H1 (cell line): ENCODE measurements around the gene HOXA6. TPM values are rescaled to one million over a fixed set of nuclear protein-coding genes. Genes with fewer than 3 reads are reported as not detected.

ENCODE experiments used
- CTCF ChIA-PET: fragments of 300-600 bp; sonication (Branson Sonifier 250); formaldehyde crosslinking; loops from one replicate; lab custom pipeline; 2021; ENCODE audit not compliant: partially characterized antibody; lab: Charles Lee
- POLR2A ChIA-PET: fragments of 300-600 bp; sonication (Branson Sonifier 250); formaldehyde crosslinking; loops from one replicate; lab custom pipeline; 2021; ENCODE audit warnings: inconsistent platforms; ENCODE audit not compliant: partially characterized antibody; lab: Charles Lee
- DNase-seq, 2 experiments: peaks; one replicate each; pipeline versions ENCODE4 v3.0.0 to v3.0.0-alpha.2; 2010 to 2022; ENCODE audit warnings: low spot score in 2 of 2, low read depth in 1 of 2, mixed read lengths in 1 of 2
- FAIRE-seq: peaks from 2 replicates; lab custom pipeline; 2011; peaks lifted over from hg19 to GRCh38; lab: Jason Lieb, UNC
- H2AFZ ChIP-seq: 2 replicates; pipeline ENCODE4 v1.8.1; 2012; ENCODE audit warnings: low read length, inconsistent platforms
- H2AK5ac ChIP-seq: 2 replicates; pipeline ENCODE4 v1.6.1; 2013; ENCODE audit warnings: low read depth, low read length
- H2BK120ac ChIP-seq: replicated peaks from 2 replicates; pipeline ENCODE3; 2013; ENCODE audit warnings: low read depth, low read length, inconsistent platforms
- H2BK12ac ChIP-seq: 2 replicates; pipeline ENCODE4 v1.6.1; 2013; ENCODE audit warnings: low read depth, low read length
- H2BK15ac ChIP-seq: 2 replicates; pipeline ENCODE4 v1.6.1; 2013; ENCODE audit warnings: low read length
- H2BK20ac ChIP-seq: 2 replicates; pipeline ENCODE4 v1.6.1; 2013; ENCODE audit warnings: low read length
- H2BK5ac ChIP-seq: 2 replicates; pipeline ENCODE4 v1.6.1; 2013; ENCODE audit warnings: low read depth, low read length
- H3K14ac ChIP-seq: 2 replicates; pipeline ENCODE4 v1.6.1; 2013; ENCODE audit warnings: inconsistent platforms; ENCODE audit not compliant: insufficient read length
- H3K18ac ChIP-seq: 2 replicates; pipeline ENCODE4 v1.6.1; 2013; ENCODE audit warnings: low read length; ENCODE audit errors: extremely low read depth
- H3K23ac ChIP-seq: 2 replicates; pipeline ENCODE4 v1.6.1; 2013; ENCODE audit warnings: inconsistent platforms; ENCODE audit not compliant: insufficient read length
- H3K23me2 ChIP-seq: 2 replicates; pipeline ENCODE4 v1.6.1; 2013; ENCODE audit warnings: low read depth, low read length
- H3K27ac ChIP-seq: 2 replicates; pipeline ENCODE4 v1.6.1; 2011; ENCODE audit warnings: low read depth, low read length, inconsistent platforms
- H3K27me3 ChIP-seq, 4 experiments: replicated peaks in 1 of 4; 1 replicate in 1 of 4; 2 replicates in 3 of 4; pipeline versions ENCODE4 v1.6.1 to v1.8.1; 2011 to 2013; ENCODE audit warnings: low read length in 3 of 4, mild to moderate bottlenecking in 3 of 4, inconsistent platforms in 2 of 4, mixed read lengths in 2 of 4, moderate library complexity in 1 of 4; ENCODE audit not compliant: control insufficient read depth in 3 of 4, insufficient read depth in 3 of 4; ENCODE audit errors: extremely low read depth in 1 of 4
- H3K36me3 ChIP-seq, 4 experiments: 2 replicates each; pipeline versions ENCODE4 v1.6.1 to v1.8.1; 2011 to 2013; ENCODE audit warnings: mild to moderate bottlenecking in 4 of 4, low read length in 3 of 4, moderate library complexity in 2 of 4, control low read depth in 1 of 4, inconsistent platforms in 1 of 4; ENCODE audit not compliant: insufficient read depth in 4 of 4, control insufficient read depth in 2 of 4
- H3K4ac ChIP-seq: replicated peaks from 2 replicates; pipeline ENCODE3; 2013; ENCODE audit warnings: low read length, low read depth, mixed read lengths, inconsistent platforms; ENCODE audit not compliant: insufficient read length
- H3K4me1 ChIP-seq, 4 experiments: replicated peaks in 1 of 4; 1 replicate in 1 of 4; 2 replicates in 3 of 4; pipeline versions ENCODE4 v1.6.1 to v1.8.1; 2011 to 2013; ENCODE audit warnings: low read length in 3 of 4, inconsistent platforms in 2 of 4, mixed read lengths in 1 of 4; ENCODE audit not compliant: insufficient read depth in 4 of 4, control insufficient read depth in 3 of 4
- H3K4me2 ChIP-seq, 2 experiments: 2 replicates each; pipeline versions ENCODE4 v1.6.1 to v1.8.1; 2011 to 2013; ENCODE audit warnings: low read depth in 2 of 2, low read length in 2 of 2, control low read depth in 1 of 2, inconsistent platforms in 1 of 2, mild to moderate bottlenecking in 1 of 2; ENCODE audit not compliant: insufficient read depth in 1 of 2
- H3K4me3 ChIP-seq, 4 experiments: fragments of 200-600, 300-600 bp in 1 of 4; sonication (generic), shearing (Covaris generic), sonication (Bioruptor Twin) in 1 of 4; 2 replicates each; pipeline versions ENCODE4 v1.5.1 to v1.8.1; 2011 to 2016; ENCODE audit warnings: low read length in 4 of 4, low read depth in 3 of 4, control low read depth in 2 of 4, inconsistent platforms in 2 of 4, mild to moderate bottlenecking in 2 of 4, mixed read lengths in 1 of 4, moderate library complexity in 1 of 4; ENCODE audit not compliant: insufficient read depth in 2 of 4; ENCODE audit errors: extremely low read depth in 1 of 4
- H3K56ac ChIP-seq: replicated peaks from 2 replicates; pipeline ENCODE3; 2013; ENCODE audit warnings: low read depth, mild to moderate bottlenecking, mixed read lengths, low read length, inconsistent platforms; ENCODE audit not compliant: insufficient read length
- H3K79me1 ChIP-seq: 2 replicates; pipeline ENCODE4 v1.6.1; 2013; ENCODE audit warnings: low read depth, low read length, control low read depth
- H3K79me2 ChIP-seq, 2 experiments: 2 replicates each; pipeline versions ENCODE4 v1.6.1 to v1.8.1; 2012 to 2013; ENCODE audit warnings: low read length in 2 of 2, mild to moderate bottlenecking in 2 of 2, inconsistent platforms in 1 of 2; ENCODE audit not compliant: insufficient read depth in 2 of 2, control insufficient read depth in 1 of 2
- H3K9ac ChIP-seq, 4 experiments: replicated peaks in 1 of 4; 1 replicate in 1 of 4; 2 replicates in 3 of 4; pipeline versions ENCODE4 v1.6.1 to v1.8.1; 2011 to 2013; ENCODE audit warnings: low read depth in 3 of 4, low read length in 3 of 4, control low read depth in 2 of 4, mild to moderate bottlenecking in 2 of 4, moderate library complexity in 2 of 4, inconsistent platforms in 1 of 4; ENCODE audit errors: extremely low read depth in 1 of 4
- H3K9me3 ChIP-seq, 2 experiments: 2 replicates each; pipeline versions ENCODE4 v1.6.1 to v1.8.1; 2012 to 2013; ENCODE audit warnings: mild to moderate bottlenecking in 2 of 2, moderate library complexity in 2 of 2, control low read depth in 1 of 2, inconsistent platforms in 1 of 2, low read depth in 1 of 2, low read length in 1 of 2, mixed read lengths in 1 of 2; ENCODE audit not compliant: insufficient read depth in 2 of 2
- H4K20me1 ChIP-seq, 2 experiments: replicated peaks in 1 of 2; 2 replicates each; pipeline versions ENCODE3 to v1.8.1; 2011 to 2013; ENCODE audit warnings: inconsistent platforms in 2 of 2, low read length in 2 of 2, mild to moderate bottlenecking in 1 of 2; ENCODE audit not compliant: insufficient read depth in 2 of 2, control insufficient read depth in 1 of 2
- H4K5ac ChIP-seq: 2 replicates; pipeline ENCODE4 v1.6.1; 2013; ENCODE audit warnings: low read length, low read depth, mixed read lengths, inconsistent platforms; ENCODE audit not compliant: insufficient read length
- H4K8ac ChIP-seq: 2 replicates; pipeline ENCODE4 v1.8.0; 2013; ENCODE audit warnings: mild to moderate bottlenecking, moderate library complexity, low read length, inconsistent platforms; ENCODE audit not compliant: insufficient read depth; ENCODE audit errors: extremely low read depth
- H4K91ac ChIP-seq: replicated peaks from 2 replicates; pipeline ENCODE3; 2013; ENCODE audit warnings: low read length, mixed read lengths, inconsistent platforms; ENCODE audit not compliant: insufficient read length
- KDM5A ChIP-seq: fragments of 200-600 bp; IDR thresholded peaks from 2 replicates; pipeline ENCODE4 v1.7.1; 2012; ENCODE audit warnings: mild to moderate bottlenecking, low read length, inconsistent platforms, mixed read lengths
- RNF2 ChIP-seq: fragments of 200-900, 300-1000 bp; sonication (generic); IDR thresholded peaks from 2 replicates; pipeline ENCODE4 v1.7.1; 2016; ENCODE audit warnings: borderline replicate concordance, low read depth, mild to moderate bottlenecking, antibody characterized with exemption, low read length; ENCODE audit not compliant: poor library complexity, severe bottlenecking; ENCODE audit errors: missing control alignments
- WGBS, 2 experiments: shearing (Covaris generic) in 1 of 2; methylation state at CpG; one replicate each; pipeline versions ENCODE4 v1.1.6 to v1.1.7; 2013 to 2015; ENCODE audit warnings: low lambda C conversion rate in 2 of 2, mixed read lengths in 2 of 2, inconsistent platforms in 1 of 2, low coverage in 1 of 2, missing lambda C conversion rate in 1 of 2; ENCODE audit not compliant: insufficient replicate concordance in 2 of 2, insufficient coverage in 1 of 2, insufficient read length in 1 of 2; ENCODE audit errors: extremely low coverage in 1 of 2, missing lambda C conversion rate in 1 of 2; 5-methylcytosine and 5-hydroxymethylcytosine counted together
- polyA plus RNA-seq, 7 experiments: library from polyadenylated mRNA; depleted of rRNA in 3 of 7; stranded (reverse) in 5 of 7; unstranded in 2 of 7; fragments of >200 nt in 5 of 7; fragments of 200-250 nt in 2 of 7; gene quantifications; 1 replicate in 5 of 7; 2 replicates in 1 of 7; 4 replicates in 1 of 7; pipeline versions ENCODE4 v1.2.1 to v1.2.3, GENCODE V29; 2011 to 2013; ENCODE audit warnings: missing spikeins in 2 of 7, mixed read lengths in 2 of 7
- total RNA-seq: library from RNA; stranded (reverse); fragmentation: NEBNext Ultra II Directional; extraction: Animal tissue kit (Norgen Biotek cat#: 25700); gene quantifications from 2 replicates; pipeline ENCODE4 v1.2.1, GENCODE V29; 2021

Gene HOXA6
- total and polyA plus RNA-seq, 2 of the 8 experiments (the other 6 are each of a cell fraction or from before 2014, with no cell fraction given) = not detected

DNA sequence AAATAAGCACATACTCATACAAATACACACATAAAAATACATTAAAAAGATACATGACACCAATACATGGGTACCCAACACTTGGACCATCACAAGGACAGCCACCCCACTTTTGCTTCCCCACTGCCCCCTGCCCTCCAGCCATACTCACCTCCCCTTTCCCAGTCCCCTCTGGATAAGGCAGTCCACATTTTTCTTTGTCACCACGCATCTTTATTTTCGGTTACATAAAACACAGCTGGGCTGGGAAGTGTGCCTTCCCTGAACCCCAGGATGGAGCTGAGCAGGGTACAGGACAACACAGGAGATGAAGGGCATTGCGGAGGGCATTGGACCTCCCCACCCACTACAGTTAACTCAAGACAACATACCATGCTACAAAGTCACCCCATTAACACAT, 6.0 kb upstream of the HOXA6 start:
- H2BK5ac ChIP-seq = no peak overlapping the region
- WGBS, 2 experiments = 40% methylated on average over 3 of the region's 3 CpGs; no CpG with 5 or more reads in 1 of the 2 experiments
- TF ChIP-seq RNF2 (peak; percentile 15), KDM5A (no peak)
- TF ChIP-seq, all 59 proteins: peak for 1
- Histone ChIP-seq H3K14ac (no peak overlapping the region), H2AFZ (no peak overlapping the region), H3K4me3 (no peak overlapping the region), H3K9ac (no peak overlapping the region), H3K27ac (no peak overlapping the region), H3K4me2 (no peak overlapping the region), H2BK15ac (no peak overlapping the region), H2BK120ac (no peak overlapping the region), H3K4ac (no peak overlapping the region), H3K4me1 (peaks cover 0 to 2% (median under 1%) of the 10 kb centered on the region in 4 experiments; a peak in 3 of 7 replicates), H4K20me1 (peaks cover 29 to 51% of the 10 kb centered on the region in 2 experiments), H4K5ac (no peak overlapping the region), H3K56ac (no peak overlapping the region), H3K79me1 (no peaks in the 10 kb centered on the region), H3K18ac (no peak overlapping the region), H2BK20ac (no peak overlapping the region), H3K79me2 (no peaks in the 10 kb centered on the region), H3K23me2 (peaks cover 2% of the 10 kb centered on the region; the same call in 1 of the 2 replicates), H4K8ac (no peak overlapping the region), H2AK5ac (no peak overlapping the region), H2BK12ac (no peak overlapping the region), H3K27me3 (peaks cover 98 to 100% (median 100%) of the 10 kb centered on the region in 4 experiments), H3K23ac (no peak overlapping the region), H3K36me3 (peaks cover 0 to 17% (median 0%) of the 10 kb centered on the region in 4 experiments; a peak in 1 of 8 replicates), H3K9me3 (peaks cover 0 to 10% of the 10 kb centered on the region in 2 experiments; a peak in 1 of 4 replicates), H4K91ac (no peak overlapping the region)
- no peak for FAIRE-seq
- no peak for DNase-seq
- ChIA-PET POLR2A (interaction anchor here (1.9 kb wide), 1 partner anchor 10 kb away, joined by 5 read pairs; the partner anchor contains the start of gene HOXA5), CTCF (interaction anchor here (1.2 to 6.5 kb wide), 4 partner anchors 8 to 473 kb away, joined by 3 to 80 read pairs (median 20); partner anchors contain the start of gene HOXA5)
